ENCODE data around the gene BLOC1S4.

Gene BLOC1S4

GRCh38 chr4:6750286-6751221, 34.6 kb downstream of the BLOC1S4 start:
- DNase-seq, result no peak
- Histone ChIP-seq H3K36me3 (replicated peaks) (no peaks in the 10 kb centered on the region), H3K27ac (no peak overlapping the region), H3K4me3 (ENCODE audit: low read depth, low read length) (no peak overlapping the region), H3K27me3 (replicated peaks) (no peaks in the 10 kb centered on the region)
- no peak for TF ChIP-seq CTCF (IDR thresholded peaks at IDR 0.05; ENCODE audit: low read depth, low read length, missing control alignments)
- in situ Hi-C loops (cut with HindIII; ENCODE audit: low pct_ligation_motif_present, low sequenced_read_pairs), result no loop called here

- DNase-seq, result no peak
- no peak overlapping the region for H3K4me3 ChIP-seq (ENCODE audit: low read depth, low read length)
- H3K27me3 ChIP-seq (replicated peaks), result no peaks in the 10 kb centered on the region
- TF ChIP-seq CTCF (IDR thresholded peaks at IDR 0.05; ENCODE audit: low read depth, low read length, missing control alignments), result no peak
- no peak overlapping the region for H3K27ac ChIP-seq
- H3K36me3 ChIP-seq (replicated peaks), result no peaks in the 10 kb centered on the region
- in situ Hi-C loops (cut with HindIII; ENCODE audit: low pct_ligation_motif_present, low sequenced_read_pairs), result no loop called here
Measured at GRCh38 chr4:6751611-6752485, 35.9 kb downstream of the BLOC1S4 start.

GRCh38 chr4:6752486-6752829, 36.5 kb downstream of the BLOC1S4 start:
- in situ Hi-C loops (cut with HindIII; ENCODE audit: low pct_ligation_motif_present, low sequenced_read_pairs), result no loop called here
- H3K4me3 ChIP-seq (ENCODE audit: low read depth, low read length), result no peak overlapping the region
- DNase-seq, result no peak
- TF ChIP-seq CTCF (IDR thresholded peaks at IDR 0.05; ENCODE audit: low read depth, low read length, missing control alignments), result no peak
- no peaks in the 10 kb centered on the region for H3K36me3 ChIP-seq (replicated peaks)
- no peaks in the 10 kb centered on the region for H3K27me3 ChIP-seq (replicated peaks)
- H3K27ac ChIP-seq, result no peak overlapping the region

- no peak for TF ChIP-seq CTCF (IDR thresholded peaks at IDR 0.05; ENCODE audit: low read depth, low read length, missing control alignments)
- H3K4me3 ChIP-seq (ENCODE audit: low read depth, low read length), result no peak overlapping the region
- no peak overlapping the region for H3K27ac ChIP-seq
- DNase-seq, result no peak
- H3K36me3 ChIP-seq (replicated peaks), result no peaks in the 10 kb centered on the region
- in situ Hi-C loops (cut with HindIII; ENCODE audit: low pct_ligation_motif_present, low sequenced_read_pairs), result no loop called here
- no peaks in the 10 kb centered on the region for H3K27me3 ChIP-seq (replicated peaks)
Measured at GRCh38 chr4:6753103-6753560, 37.2 kb downstream of the BLOC1S4 start.

GRCh38 chr4:6753891-6754290, 37.9 kb downstream of the BLOC1S4 start:
- Histone ChIP-seq H3K36me3 (replicated peaks) (no peaks in the 10 kb centered on the region), H3K27ac (no peak overlapping the region), H3K27me3 (replicated peaks) (no peaks in the 10 kb centered on the region), H3K4me3 (ENCODE audit: low read depth, low read length) (no peak overlapping the region)
- in situ Hi-C loops (cut with HindIII; ENCODE audit: low pct_ligation_motif_present, low sequenced_read_pairs), result no loop called here
- TF ChIP-seq CTCF (IDR thresholded peaks at IDR 0.05; ENCODE audit: low read depth, low read length, missing control alignments), result no peak
- no peak for DNase-seq
